Astrocyte of the cerebellum (primary cell): ENCODE measurements around the gene EIF4A3.

Source experiments
- DNase-seq: peaks from one replicate; pipeline ENCODE4 v3.0.0-alpha.2; 2011; ENCODE audit warnings: low read depth
- H3K4me3 ChIP-seq: 2 replicates; pipeline ENCODE4 v1.5.1; 2011; ENCODE audit warnings: mild to moderate bottlenecking, low read depth, low read length, moderate library complexity
- in situ Hi-C: cut with HindIII; loops from 2 replicates; pipeline ENCODE4 v1.10.0; 2017; ENCODE audit warnings: low sequenced_read_pairs
- TF ChIP-seq, protein P1 (sequence below): IDR thresholded peaks from 2 replicates; pipeline ENCODE4 v1.5.1; 2012; ENCODE audit warnings: low read length, low read depth, moderate library complexity, mild to moderate bottlenecking; ENCODE audit errors: missing control alignments

EIF4A3 gene

DNA sequence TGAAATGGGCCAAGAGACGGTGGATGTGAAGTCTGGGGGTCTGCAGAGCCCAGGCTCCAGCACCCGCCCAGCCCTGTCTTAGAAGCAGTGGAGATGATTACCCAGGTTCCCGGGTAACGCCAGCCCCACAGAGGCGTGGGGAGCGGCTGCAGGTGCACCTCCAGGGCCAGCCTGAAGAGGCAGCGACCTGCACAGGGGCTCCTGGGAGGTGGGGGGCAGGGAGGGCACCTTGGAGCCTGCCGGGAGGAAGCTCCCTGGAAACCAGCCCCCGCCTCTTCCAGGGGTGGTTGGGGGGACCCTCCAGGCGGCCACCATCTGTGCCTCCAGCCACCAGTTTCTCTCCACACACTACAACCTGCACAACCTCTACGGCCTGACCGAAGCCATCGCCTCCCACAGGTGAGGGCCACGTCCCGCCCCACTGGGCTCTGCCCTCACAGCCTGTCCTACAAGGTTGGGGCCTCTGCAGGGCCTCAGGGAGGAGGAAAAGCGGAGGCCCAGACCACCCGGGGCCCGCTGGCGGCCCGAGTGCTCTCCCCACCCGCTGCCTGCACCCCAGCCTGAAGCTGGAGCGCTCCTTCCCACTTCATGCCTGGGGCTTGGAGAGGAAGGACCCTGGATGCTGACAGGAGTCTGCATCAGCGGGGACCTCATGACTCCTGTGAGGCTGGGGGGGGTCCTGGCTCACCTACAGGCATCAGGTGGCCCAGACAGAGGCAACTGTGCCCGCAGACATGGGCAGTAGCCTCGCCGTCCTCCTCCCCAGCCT, 35.0 kb downstream of the EIF4A3 start:
- DNase-seq, result no peak
- TF ChIP-seq, protein P1, sequence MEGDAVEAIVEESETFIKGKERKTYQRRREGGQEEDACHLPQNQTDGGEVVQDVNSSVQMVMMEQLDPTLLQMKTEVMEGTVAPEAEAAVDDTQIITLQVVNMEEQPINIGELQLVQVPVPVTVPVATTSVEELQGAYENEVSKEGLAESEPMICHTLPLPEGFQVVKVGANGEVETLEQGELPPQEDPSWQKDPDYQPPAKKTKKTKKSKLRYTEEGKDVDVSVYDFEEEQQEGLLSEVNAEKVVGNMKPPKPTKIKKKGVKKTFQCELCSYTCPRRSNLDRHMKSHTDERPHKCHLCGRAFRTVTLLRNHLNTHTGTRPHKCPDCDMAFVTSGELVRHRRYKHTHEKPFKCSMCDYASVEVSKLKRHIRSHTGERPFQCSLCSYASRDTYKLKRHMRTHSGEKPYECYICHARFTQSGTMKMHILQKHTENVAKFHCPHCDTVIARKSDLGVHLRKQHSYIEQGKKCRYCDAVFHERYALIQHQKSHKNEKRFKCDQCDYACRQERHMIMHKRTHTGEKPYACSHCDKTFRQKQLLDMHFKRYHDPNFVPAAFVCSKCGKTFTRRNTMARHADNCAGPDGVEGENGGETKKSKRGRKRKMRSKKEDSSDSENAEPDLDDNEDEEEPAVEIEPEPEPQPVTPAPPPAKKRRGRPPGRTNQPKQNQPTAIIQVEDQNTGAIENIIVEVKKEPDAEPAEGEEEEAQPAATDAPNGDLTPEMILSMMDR, result no peak
- no peak overlapping the region for H3K4me3 ChIP-seq
- in situ Hi-C loops, result no loop called here

DNA sequence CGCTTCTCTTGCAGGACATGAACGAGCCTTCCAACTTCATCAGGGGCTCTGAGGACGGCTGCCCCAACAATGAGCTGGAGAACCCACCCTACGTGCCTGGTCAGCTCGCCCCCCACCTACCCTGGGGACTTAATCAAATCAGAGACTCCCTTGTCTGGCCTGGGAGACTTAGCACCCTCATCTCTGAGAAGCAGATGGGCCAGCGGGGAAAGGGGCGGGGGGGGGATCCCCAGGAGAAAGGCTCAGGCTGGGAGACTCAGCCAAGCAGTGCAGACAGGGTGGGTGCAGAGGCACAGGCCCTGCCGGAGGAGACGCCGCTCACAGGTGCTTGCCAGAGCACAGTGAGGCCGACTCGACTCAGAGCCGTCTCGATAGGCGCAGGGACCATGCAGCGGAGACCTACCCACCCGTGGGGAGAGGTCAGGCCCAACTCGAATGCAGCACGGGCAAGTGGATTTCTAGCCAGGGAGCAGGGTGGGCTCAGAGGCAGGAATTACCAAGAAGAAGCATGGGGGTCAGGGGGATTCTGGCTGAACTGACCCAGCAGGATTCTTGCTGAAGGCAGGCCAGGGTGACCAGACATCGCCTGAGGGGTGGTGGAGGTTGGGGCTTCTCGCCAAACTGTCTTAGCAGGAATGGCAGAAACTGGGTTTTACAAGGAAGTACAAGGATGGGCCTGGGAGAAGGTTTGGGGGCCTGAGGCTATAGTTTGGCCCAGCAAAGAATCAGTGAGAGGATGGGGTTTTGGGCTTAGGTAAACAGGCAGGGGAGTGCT, 35.8 kb downstream of the EIF4A3 start:
- H3K4me3 ChIP-seq, result no peak overlapping the region
- DNase-seq, result no peak
- TF ChIP-seq, protein P1, result no peak
- in situ Hi-C loops, result no loop called here

DNA sequence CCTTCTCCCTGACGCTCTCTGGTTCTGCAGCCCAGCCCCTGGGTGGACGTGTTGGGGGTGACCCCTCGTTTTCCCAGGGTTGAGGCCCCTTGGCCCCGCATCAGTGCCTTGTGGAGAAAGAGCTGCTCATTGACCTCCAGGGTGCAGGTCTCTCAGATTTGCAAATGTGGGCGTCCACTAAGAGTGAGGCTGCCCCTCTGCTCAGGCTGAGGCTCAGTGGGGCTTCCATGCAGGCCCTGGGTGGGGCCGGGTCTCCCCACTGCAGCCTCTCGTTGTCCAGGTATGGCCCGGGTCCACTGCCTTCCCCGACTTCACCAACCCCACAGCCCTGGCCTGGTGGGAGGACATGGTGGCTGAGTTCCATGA, 36.5 kb downstream of the EIF4A3 start:
- H3K4me3 ChIP-seq, result no peak overlapping the region
- TF ChIP-seq, protein P1, result no peak
- DNase-seq, result no peak
- in situ Hi-C loops, result no loop called here

DNA sequence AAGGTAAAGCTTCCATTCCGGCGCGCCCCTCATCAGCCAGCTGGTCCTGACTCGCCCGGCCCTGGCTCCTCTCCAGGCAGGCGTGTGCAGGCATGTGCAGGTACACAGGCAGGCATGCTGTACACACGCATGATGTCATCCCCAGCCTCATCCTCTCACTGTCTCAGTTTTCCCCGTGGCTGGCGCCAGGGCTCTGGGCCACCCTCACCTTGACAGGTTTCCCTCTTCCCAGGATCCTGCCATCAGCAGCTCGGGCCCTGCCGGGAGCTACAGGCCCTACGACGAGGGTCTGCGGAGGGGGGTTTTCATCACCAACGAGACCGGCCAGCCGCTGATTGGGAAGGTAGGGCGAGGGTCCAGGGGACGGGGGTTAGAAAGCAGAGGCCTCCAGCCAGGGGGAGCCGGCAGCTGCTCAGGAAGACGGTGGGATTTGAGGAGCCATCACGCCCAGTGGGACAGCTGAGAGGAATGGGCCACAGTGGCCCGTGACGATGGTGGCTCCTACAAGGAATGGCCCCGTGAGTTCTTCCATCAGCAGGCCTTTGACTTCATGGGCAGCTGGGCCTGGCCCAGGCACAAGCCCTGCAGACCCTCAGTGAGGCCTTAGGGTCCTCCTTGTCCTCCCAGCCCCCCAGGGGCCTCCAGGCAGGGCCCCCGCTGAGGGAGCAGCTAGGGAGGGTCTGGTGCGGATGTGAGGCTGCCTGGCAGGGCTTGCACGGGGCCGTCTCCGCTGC, 37.0 kb downstream of the EIF4A3 start:
- TF ChIP-seq, protein P1, result no peak

DNA sequence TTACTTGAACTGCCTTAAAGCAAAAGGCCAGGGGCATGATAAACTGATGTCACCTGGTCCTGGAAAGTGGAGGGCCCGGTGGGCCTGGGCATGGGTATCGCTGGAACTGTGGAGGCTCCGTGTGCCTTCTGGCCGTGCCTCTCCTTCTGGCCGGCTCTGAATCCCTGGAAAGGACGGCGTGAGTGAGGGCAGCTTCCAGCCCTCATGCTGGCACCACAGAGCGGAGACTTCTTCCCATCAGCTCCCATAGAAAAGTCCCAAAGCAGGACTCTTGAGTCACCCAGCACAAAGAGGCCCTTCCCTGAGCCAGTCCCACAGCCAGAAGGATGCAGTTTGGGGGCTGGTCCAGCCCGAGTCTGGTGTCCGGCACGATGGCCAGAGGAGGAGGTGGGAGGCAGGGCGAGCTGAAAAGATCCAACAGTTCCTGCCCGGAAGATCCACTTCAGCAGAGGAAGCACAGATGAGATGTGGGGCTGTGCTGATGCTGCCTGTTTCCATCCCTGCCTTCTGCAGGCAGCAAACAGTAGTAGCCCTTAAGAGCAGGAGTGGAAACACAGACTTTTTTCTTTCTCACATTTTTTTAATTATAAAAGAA, 37.8 kb downstream of the EIF4A3 start:
- in situ Hi-C loops, result no loop called here
- DNase-seq, result no peak
- H3K4me3 ChIP-seq, result no peak overlapping the region
- TF ChIP-seq, protein P1, result no peak

More for the DNA sequence above, 37.0 kb downstream of the EIF4A3 start:
- no peak overlapping the region for H3K4me3 ChIP-seq
- no peak for DNase-seq
- in situ Hi-C loops, result no loop called here
